ENCODE results near the gene CHIA. TPM values are rescaled to one million over a fixed set of nuclear protein-coding genes. Genes with fewer than 3 reads are reported as not detected.

The CHIA gene
- total RNA-seq, 4 donors from 2014 or later, result not detected

GRCh38 chr1:111249960-111250359, 40.7 kb upstream of the CHIA start:
- Histone ChIP-seq H3K27ac (no peak overlapping the region), H3K36me3 (no peaks in the 10 kb centered on the region), H3K9me3 (no peaks in the 10 kb centered on the region), H3K27me3 (no peaks in the 10 kb centered on the region), H3K4me3 (no peak overlapping the region), H3K4me1 (no peaks in the 10 kb centered on the region)
- no peak for DNase-seq (ENCODE audit: low spot score in 2 of 2)
- no peak for TF ChIP-seq POLR2A (IDR thresholded peaks at IDR 0.05)
- TF ChIP-seq, protein P1, sequence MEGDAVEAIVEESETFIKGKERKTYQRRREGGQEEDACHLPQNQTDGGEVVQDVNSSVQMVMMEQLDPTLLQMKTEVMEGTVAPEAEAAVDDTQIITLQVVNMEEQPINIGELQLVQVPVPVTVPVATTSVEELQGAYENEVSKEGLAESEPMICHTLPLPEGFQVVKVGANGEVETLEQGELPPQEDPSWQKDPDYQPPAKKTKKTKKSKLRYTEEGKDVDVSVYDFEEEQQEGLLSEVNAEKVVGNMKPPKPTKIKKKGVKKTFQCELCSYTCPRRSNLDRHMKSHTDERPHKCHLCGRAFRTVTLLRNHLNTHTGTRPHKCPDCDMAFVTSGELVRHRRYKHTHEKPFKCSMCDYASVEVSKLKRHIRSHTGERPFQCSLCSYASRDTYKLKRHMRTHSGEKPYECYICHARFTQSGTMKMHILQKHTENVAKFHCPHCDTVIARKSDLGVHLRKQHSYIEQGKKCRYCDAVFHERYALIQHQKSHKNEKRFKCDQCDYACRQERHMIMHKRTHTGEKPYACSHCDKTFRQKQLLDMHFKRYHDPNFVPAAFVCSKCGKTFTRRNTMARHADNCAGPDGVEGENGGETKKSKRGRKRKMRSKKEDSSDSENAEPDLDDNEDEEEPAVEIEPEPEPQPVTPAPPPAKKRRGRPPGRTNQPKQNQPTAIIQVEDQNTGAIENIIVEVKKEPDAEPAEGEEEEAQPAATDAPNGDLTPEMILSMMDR (IDR thresholded peaks at IDR 0.05), result no peak
- no peak for TF ChIP-seq EP300 (IDR thresholded peaks at IDR 0.05)
- 35 to 52% methylated on average over 4 of the region's 4 CpGs for WGBS, 2 donors

DNA sequence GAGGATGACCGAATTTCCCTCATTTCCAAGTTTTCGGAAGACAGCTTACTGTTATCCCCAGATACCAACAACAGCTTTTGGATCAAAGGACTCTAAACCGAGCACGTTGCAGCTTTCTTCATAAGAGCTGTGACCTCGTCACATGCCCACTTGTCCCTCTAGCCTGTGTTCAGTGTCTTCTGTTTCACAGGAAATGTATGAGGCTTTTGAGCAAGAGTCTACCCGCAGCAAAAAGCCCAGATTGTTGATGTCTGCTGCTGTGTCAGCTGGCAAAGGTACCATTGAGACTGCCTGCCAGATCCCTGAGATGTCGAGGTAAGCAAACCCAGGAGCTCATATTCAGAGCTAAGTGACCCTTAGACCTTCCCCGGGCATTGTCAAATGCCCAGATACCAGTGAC, 39.1 kb upstream of the CHIA start:
- no peaks in the 10 kb centered on the region for H3K4me1 ChIP-seq
- H3K36me3 ChIP-seq, result no peaks in the 10 kb centered on the region
- no peaks in the 10 kb centered on the region for H3K27me3 ChIP-seq
- H3K27ac ChIP-seq, result no peak overlapping the region
- TF ChIP-seq, protein P1 (IDR thresholded peaks at IDR 0.05), result no peak
- no peak for TF ChIP-seq POLR2A (IDR thresholded peaks at IDR 0.05)
- TF ChIP-seq EP300 (IDR thresholded peaks at IDR 0.05), result no peak
- H3K4me3 ChIP-seq, result no peak overlapping the region
- WGBS, 2 donors, result 62 to 69% methylated on average over 8 of the region's 8 CpGs
- no peaks in the 10 kb centered on the region for H3K9me3 ChIP-seq
- no peak for DNase-seq (ENCODE audit: low spot score in 2 of 2)

- no peak overlapping the region for H3K27ac ChIP-seq
- no peak for DNase-seq (ENCODE audit: low spot score in 2 of 2)
- TF ChIP-seq EP300 (IDR thresholded peaks at IDR 0.05) (no peak), POLR2A (IDR thresholded peaks at IDR 0.05) (no peak)
- TF ChIP-seq, protein P1 (IDR thresholded peaks at IDR 0.05), result no peak
- H3K4me3 ChIP-seq, result no peak overlapping the region
- no peaks in the 10 kb centered on the region for H3K36me3 ChIP-seq
- H3K4me1 ChIP-seq, result no peaks in the 10 kb centered on the region
- no peaks in the 10 kb centered on the region for H3K9me3 ChIP-seq
- WGBS, 2 donors, result 83 to 100% methylated on average over 2 of the region's 2 CpGs
- no peaks in the 10 kb centered on the region for H3K27me3 ChIP-seq
Observed at GRCh38 chr1:111252786-111253185, 37.9 kb upstream of the CHIA start.

- no peak overlapping the region for H3K4me3 ChIP-seq
- no peaks in the 10 kb centered on the region for H3K36me3 ChIP-seq
- DNase-seq (ENCODE audit: low spot score in 2 of 2), result no peak
- 33 to 44% methylated on average over 1 of the region's 1 CpG for WGBS, 2 donors
- H3K27ac ChIP-seq, result no peak overlapping the region
- no peaks in the 10 kb centered on the region for H3K27me3 ChIP-seq
- no peaks in the 10 kb centered on the region for H3K9me3 ChIP-seq
- H3K4me1 ChIP-seq, result no peaks in the 10 kb centered on the region
- TF ChIP-seq, protein P1 (IDR thresholded peaks at IDR 0.05), result no peak
- TF ChIP-seq EP300 (IDR thresholded peaks at IDR 0.05), result no peak
- TF ChIP-seq POLR2A (IDR thresholded peaks at IDR 0.05), result no peak
Observed at GRCh38 chr1:111253876-111254275, 36.8 kb upstream of the CHIA start.

- no peak for DNase-seq (ENCODE audit: low spot score in 2 of 2)
- WGBS, 2 donors, result 70 to 73% methylated on average over 8 of the region's 8 CpGs
- Histone ChIP-seq H3K27ac (no peak overlapping the region), H3K36me3 (no peaks in the 10 kb centered on the region), H3K27me3 (no peaks in the 10 kb centered on the region), H3K9me3 (peaks cover 0 to 3% (median 0%) of the 10 kb centered on the region in 4 donors), H3K4me1 (no peaks in the 10 kb centered on the region), H3K4me3 (no peak overlapping the region)
- TF ChIP-seq EP300 (IDR thresholded peaks at IDR 0.05) (no peak), POLR2A (IDR thresholded peaks at IDR 0.05) (no peak)
- TF ChIP-seq, protein P1 (IDR thresholded peaks at IDR 0.05), result no peak
Observed at GRCh38 chr1:111256988-111257658, 33.5 kb upstream of the CHIA start.

Measured in tibial nerve (tissue), 4 donors.